Glutamatergic neuron (in vitro differentiated cells): ENCODE results near the gene NFIA. TPM values are rescaled to one million over a fixed set of nuclear protein-coding genes. Genes with fewer than 3 reads are reported as not detected.

Source experiments
- DNase-seq: peaks from one replicate; pipeline ENCODE4 v3.0.0; 2022
- H3K27ac Mint-ChIP-seq: one replicate; pipeline ENCODE4 v1.8.0; 2020; ENCODE audit warnings: mild to moderate bottlenecking, mixed read lengths, inconsistent platforms; ENCODE audit not compliant: unreplicated experiment
- H3K27me3 Mint-ChIP-seq: one replicate; pipeline ENCODE4 v1.8.0; 2020; ENCODE audit warnings: mild to moderate bottlenecking, moderate library complexity, mixed read lengths, inconsistent platforms; ENCODE audit not compliant: unreplicated experiment
- H3K36me3 Mint-ChIP-seq: one replicate; pipeline ENCODE4 v1.8.0; 2020; ENCODE audit warnings: mild to moderate bottlenecking, mixed read lengths, inconsistent platforms; ENCODE audit not compliant: unreplicated experiment
- H3K4me1 Mint-ChIP-seq: one replicate; pipeline ENCODE4 v1.8.0; 2020; ENCODE audit warnings: mild to moderate bottlenecking, low read depth, mixed read lengths, inconsistent platforms; ENCODE audit not compliant: unreplicated experiment
- H3K4me3 Mint-ChIP-seq: one replicate; pipeline ENCODE4 v1.8.0; 2020; ENCODE audit warnings: mild to moderate bottlenecking, mixed read lengths, inconsistent platforms; ENCODE audit not compliant: unreplicated experiment
- H3K9me3 Mint-ChIP-seq: one replicate; pipeline ENCODE4 v1.8.0; 2020; ENCODE audit warnings: mild to moderate bottlenecking, moderate library complexity, mixed read lengths, inconsistent platforms; ENCODE audit not compliant: unreplicated experiment
- total RNA-seq: library from RNA; stranded (reverse); fragmentation: NEBNext Ultra II Directional; extraction: Animal tissue kit (Norgen Biotek cat#: 25700); gene quantifications from one replicate; pipeline ENCODE4 v1.2.1, GENCODE V29; 2021; ENCODE audit not compliant: unreplicated experiment
- TF ChIP-seq, protein P1 (sequence below): fragments of 200-600 bp; sonication (generic); IDR thresholded peaks from one replicate; pipeline ENCODE4 v1.5.0; 2021; ENCODE audit not compliant: partially characterized antibody, unreplicated experiment

NFIA gene
- total RNA-seq, 1 donor from 2014 or later: 16.4 TPM

DNA sequence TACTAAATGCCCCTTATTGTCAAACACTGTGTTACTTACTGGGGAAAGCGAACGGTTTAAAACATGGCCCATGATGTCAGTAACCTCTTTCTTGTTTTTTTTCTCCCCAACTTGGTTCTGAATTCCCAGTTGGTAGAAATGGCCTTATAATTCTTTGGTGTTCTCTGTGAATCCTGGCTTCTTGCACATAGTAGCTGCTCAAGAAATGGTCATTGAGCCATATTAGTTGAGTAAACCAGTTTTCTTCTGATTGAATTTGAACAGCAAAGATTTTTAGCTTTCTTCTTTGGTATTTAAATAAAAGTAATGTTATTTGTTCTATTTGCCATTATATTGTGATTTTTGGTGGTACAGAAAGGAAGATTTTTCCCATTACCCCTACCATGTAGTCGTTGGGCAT is 87.3 kb downstream of the NFIA start:
- TF ChIP-seq, protein P1, sequence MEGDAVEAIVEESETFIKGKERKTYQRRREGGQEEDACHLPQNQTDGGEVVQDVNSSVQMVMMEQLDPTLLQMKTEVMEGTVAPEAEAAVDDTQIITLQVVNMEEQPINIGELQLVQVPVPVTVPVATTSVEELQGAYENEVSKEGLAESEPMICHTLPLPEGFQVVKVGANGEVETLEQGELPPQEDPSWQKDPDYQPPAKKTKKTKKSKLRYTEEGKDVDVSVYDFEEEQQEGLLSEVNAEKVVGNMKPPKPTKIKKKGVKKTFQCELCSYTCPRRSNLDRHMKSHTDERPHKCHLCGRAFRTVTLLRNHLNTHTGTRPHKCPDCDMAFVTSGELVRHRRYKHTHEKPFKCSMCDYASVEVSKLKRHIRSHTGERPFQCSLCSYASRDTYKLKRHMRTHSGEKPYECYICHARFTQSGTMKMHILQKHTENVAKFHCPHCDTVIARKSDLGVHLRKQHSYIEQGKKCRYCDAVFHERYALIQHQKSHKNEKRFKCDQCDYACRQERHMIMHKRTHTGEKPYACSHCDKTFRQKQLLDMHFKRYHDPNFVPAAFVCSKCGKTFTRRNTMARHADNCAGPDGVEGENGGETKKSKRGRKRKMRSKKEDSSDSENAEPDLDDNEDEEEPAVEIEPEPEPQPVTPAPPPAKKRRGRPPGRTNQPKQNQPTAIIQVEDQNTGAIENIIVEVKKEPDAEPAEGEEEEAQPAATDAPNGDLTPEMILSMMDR: no peak
- H3K36me3 Mint-ChIP-seq: no peaks in the 10 kb centered on the region
- no peaks in the 10 kb centered on the region for H3K9me3 Mint-ChIP-seq
- H3K27ac Mint-ChIP-seq: no peak overlapping the region
- H3K4me1 Mint-ChIP-seq: peaks cover 30% of the 10 kb centered on the region
- H3K27me3 Mint-ChIP-seq: no peaks in the 10 kb centered on the region
- DNase-seq: no peak
- no peak overlapping the region for H3K4me3 Mint-ChIP-seq

DNA sequence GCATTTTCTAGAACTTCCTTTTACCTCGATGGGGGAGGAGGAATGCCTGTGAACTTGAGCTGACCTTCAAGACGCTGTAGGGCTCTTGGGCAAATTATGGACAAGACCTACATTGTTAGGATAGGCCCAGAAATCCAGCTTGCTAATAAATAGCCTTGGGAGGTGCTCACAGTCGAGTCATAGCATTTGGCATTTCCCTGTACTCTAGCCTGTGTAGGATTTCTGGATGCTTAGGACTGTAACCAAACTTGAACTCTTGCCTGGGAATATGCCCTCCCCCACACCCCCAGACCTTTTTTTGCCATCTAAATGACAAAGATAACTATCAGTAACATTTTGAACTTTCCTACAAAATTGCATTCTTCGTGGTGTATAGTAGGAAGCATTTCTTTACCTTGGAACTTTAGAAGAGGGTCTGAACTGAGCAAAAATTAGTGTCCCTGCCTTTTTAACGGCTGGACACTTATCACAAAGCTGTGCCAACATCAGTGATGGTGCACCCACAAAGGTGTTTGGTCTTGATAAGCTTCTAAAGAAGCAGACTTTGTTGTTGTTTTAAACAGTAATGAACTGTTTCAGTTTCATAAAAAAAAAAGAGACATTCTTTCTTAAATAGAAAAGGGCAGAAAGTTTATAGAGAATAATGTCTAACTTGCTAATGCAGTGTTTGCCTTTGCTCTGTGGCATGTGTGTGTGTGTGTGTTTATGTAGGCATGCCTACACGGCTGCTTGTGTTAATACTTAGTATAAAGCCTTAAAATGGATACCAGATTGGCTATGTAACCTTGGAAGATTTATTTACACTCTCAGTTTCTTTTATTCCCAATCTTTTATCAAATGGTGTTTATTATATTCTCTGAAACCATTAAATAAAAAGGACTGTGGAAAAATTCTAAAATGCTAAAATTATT is 88.2 kb downstream of the NFIA start:
- Mint-ChIP-seq H3K27ac (no peak overlapping the region), H3K4me1 (peaks cover 32% of the 10 kb centered on the region), H3K9me3 (no peaks in the 10 kb centered on the region), H3K27me3 (no peaks in the 10 kb centered on the region), H3K36me3 (no peaks in the 10 kb centered on the region), H3K4me3 (no peak overlapping the region)
- TF ChIP-seq, protein P1: no peak
- DNase-seq: no peak

DNA sequence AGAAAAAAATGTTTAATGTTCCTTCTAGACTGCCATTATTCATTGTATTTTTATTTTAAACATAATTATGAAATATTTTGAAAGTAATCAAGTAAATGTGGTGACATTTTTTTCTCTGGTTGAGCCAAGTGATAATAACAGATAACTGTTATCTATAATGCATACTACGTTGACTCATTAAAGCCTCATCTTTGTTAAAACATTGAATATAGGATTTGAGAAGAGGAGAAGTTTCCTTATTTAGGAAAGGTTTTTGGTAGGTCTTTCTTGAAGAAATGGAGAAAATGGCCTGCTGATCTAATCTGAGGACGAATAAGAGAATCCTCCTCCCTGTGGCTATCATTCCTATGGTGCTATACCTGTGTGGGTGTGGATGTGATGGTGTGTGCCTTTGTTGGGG is 89.0 kb downstream of the NFIA start:
- peaks cover 36% of the 10 kb centered on the region for H3K4me1 Mint-ChIP-seq
- H3K36me3 Mint-ChIP-seq: no peaks in the 10 kb centered on the region
- no peak overlapping the region for H3K27ac Mint-ChIP-seq
- no peak for DNase-seq
- TF ChIP-seq, protein P1: no peak
- no peaks in the 10 kb centered on the region for H3K27me3 Mint-ChIP-seq
- no peak overlapping the region for H3K4me3 Mint-ChIP-seq
- H3K9me3 Mint-ChIP-seq: no peaks in the 10 kb centered on the region

DNA sequence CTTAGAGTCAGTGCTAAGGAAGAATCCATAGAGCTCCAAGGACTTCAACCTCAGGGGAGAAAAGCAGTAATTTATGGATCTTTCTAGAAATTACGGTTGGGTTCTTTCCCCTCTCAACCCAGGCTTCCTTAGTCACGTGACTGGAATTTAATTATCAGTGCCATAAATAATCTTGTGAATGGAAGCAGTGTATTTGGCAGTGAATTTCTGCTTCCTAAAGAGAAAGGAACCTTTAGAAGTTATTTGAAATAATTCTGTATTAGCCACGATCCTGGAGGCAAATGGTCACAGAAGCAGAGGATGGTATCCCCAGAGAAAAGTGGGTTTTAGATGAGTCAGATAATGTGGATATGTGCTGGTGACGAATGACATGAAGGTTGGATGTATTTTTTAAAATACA is 89.6 kb downstream of the NFIA start:
- Mint-ChIP-seq H3K4me3 (no peak overlapping the region), H3K9me3 (no peaks in the 10 kb centered on the region), H3K27me3 (no peaks in the 10 kb centered on the region), H3K36me3 (no peaks in the 10 kb centered on the region), H3K4me1 (peaks cover 36% of the 10 kb centered on the region), H3K27ac (no peak overlapping the region)
- TF ChIP-seq, protein P1: no peak
- DNase-seq: no peak

DNA sequence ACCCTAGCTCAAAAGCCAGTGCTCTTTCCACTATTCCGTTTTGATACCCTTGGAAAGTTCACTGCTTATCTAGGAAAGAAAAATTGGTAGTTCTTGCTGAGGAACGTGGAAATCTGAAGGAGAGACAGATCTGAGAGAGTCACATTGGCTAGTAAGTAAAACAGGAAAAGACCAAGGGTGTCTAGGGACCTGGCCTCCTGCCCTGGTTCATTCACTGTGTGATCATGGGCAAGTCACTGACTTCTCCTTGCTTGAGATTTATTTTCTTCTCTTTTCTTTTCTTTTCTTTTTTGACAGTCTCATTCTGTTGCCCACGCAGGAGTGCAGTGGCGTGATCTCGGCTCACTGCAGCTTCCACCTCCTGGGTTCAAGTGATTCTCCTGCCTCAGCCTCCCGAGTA is 90.8 kb downstream of the NFIA start:
- H3K27ac Mint-ChIP-seq: no peak overlapping the region

More for the DNA sequence above, 90.8 kb downstream of the NFIA start:
- no peak for DNase-seq
- H3K4me3 Mint-ChIP-seq: no peak overlapping the region
- H3K27me3 Mint-ChIP-seq: no peaks in the 10 kb centered on the region
- peaks cover 32% of the 10 kb centered on the region for H3K4me1 Mint-ChIP-seq
- TF ChIP-seq, protein P1: no peak
- H3K9me3 Mint-ChIP-seq: no peaks in the 10 kb centered on the region
- no peaks in the 10 kb centered on the region for H3K36me3 Mint-ChIP-seq
